Endodermal cell (in vitro differentiated cells): ENCODE measurements around the gene NANOS2. TPM values are rescaled to one million over a fixed set of nuclear protein-coding genes. Genes with fewer than 3 reads are reported as not detected.

Source experiments
- DNase-seq: peaks from one replicate; pipeline ENCODE4 v3.0.0-alpha.2; 2017
- H3K27ac ChIP-seq: 2 replicates; pipeline ENCODE4 v1.5.1; 2013; ENCODE audit warnings: mild to moderate bottlenecking, low read depth, low read length, moderate library complexity
- H3K27me3 ChIP-seq: 2 replicates; pipeline ENCODE4 v1.6.1; 2013; ENCODE audit warnings: mild to moderate bottlenecking, low read length, moderate library complexity; ENCODE audit not compliant: insufficient read depth, control insufficient read depth, poor library complexity, severe bottlenecking
- H3K36me3 ChIP-seq: 2 replicates; pipeline ENCODE4 v1.7.0; 2013; ENCODE audit warnings: mild to moderate bottlenecking, low read length, moderate library complexity; ENCODE audit not compliant: control insufficient read depth, insufficient read depth
- H3K4me1 ChIP-seq: one replicate; pipeline ENCODE4 v1.7.0; 2013; ENCODE audit warnings: low read length; ENCODE audit not compliant: control insufficient read depth, insufficient read depth
- H3K4me3 ChIP-seq: 2 replicates; pipeline ENCODE4 v1.5.1; 2013; ENCODE audit warnings: mild to moderate bottlenecking, low read length, moderate library complexity
- H3K9ac ChIP-seq: 2 replicates; pipeline ENCODE4 v1.6.1; 2013; ENCODE audit warnings: mild to moderate bottlenecking, low read length, moderate library complexity; ENCODE audit not compliant: poor library complexity, severe bottlenecking; ENCODE audit errors: extremely low read depth
- H3K9me3 ChIP-seq: 2 replicates; pipeline ENCODE4 v1.6.1; 2013; ENCODE audit warnings: mild to moderate bottlenecking, low read length, moderate library complexity; ENCODE audit not compliant: control insufficient read depth
- H3K27ac Mint-ChIP-seq: 2 replicates; pipeline ENCODE4 v1.8.0; 2020; ENCODE audit warnings: mixed read lengths
- H3K27me3 Mint-ChIP-seq: 2 replicates; pipeline ENCODE4 v1.8.0; 2021; ENCODE audit warnings: mild to moderate bottlenecking, mixed read lengths; ENCODE audit not compliant: insufficient read depth
- H3K36me3 Mint-ChIP-seq: 2 replicates; pipeline ENCODE4 v1.8.0; 2020; ENCODE audit warnings: low read depth, mixed read lengths
- H3K4me1 Mint-ChIP-seq: 2 replicates; pipeline ENCODE4 v1.8.0; 2020; ENCODE audit warnings: mixed read lengths
- H3K4me3 Mint-ChIP-seq: 2 replicates; pipeline ENCODE4 v1.8.0; 2020; ENCODE audit warnings: mild to moderate bottlenecking, moderate library complexity, mixed read lengths
- H3K9me3 Mint-ChIP-seq: 2 replicates; pipeline ENCODE4 v1.8.0; 2020; ENCODE audit warnings: mild to moderate bottlenecking, mixed read lengths
- WGBS, 2 experiments: methylation state at CpG; one replicate each; pipeline versions ENCODE4 v1.1.5 to v1.1.7; 2013; ENCODE audit warnings: missing lambda C conversion rate in 2 of 2, mixed read lengths in 1 of 2; ENCODE audit not compliant: insufficient coverage in 1 of 2, insufficient read length in 1 of 2; 5-methylcytosine and 5-hydroxymethylcytosine counted together
- total RNA-seq, 2 donors: library from RNA; stranded (reverse); fragmentation: NEBNext Ultra II Directional in 1 of 2; extraction: Animal tissue kit (Norgen Biotek cat#: 25700) in 1 of 2; gene quantifications; 2 replicates in 1 of 2; 3 replicates in 1 of 2; pipeline ENCODE4 v1.2.1, GENCODE V29; 2021
- TF ChIP-seq, protein P1 (sequence below): fragments of 200-600 bp; sonication (generic); conservative IDR thresholded peaks from 2 replicates; pipeline ENCODE4 v1.5.0; 2021; ENCODE audit warnings: antibody characterized with exemption, mild to moderate bottlenecking

NANOS2 gene
- total RNA-seq, 2 donors from 2014 or later, result not detected

DNA sequence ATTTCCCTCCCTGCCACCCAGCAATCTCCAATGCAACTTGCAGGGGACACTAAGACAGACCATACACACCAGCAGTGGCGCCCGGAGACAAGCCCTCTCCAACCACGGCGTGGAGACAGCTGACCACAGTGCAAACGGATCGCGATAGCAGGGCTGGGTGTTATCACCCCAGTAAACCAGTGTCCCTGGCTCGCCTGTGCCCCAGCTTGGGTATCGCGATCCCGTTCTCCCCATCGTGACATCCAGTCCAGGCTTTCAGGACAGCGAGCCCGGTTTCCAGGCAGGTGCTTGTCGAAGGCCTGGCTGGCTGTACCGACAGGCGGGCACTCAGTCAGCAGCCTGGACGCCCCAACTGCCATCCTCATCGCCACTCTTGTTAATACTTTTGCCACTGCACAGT is 20.7 kb upstream of the NANOS2 start:
- Histone ChIP-seq H3K27me3 (peaks cover 10% of the 10 kb centered on the region), H3K9me3 (no peaks in the 10 kb centered on the region)
- H3K27me3 Mint-ChIP-seq, result peaks cover 75% of the 10 kb centered on the region

GRCh38 chr19:45934551-45935230 is 20.1 kb upstream of the NANOS2 start:
- DNase-seq, result no peak
- H3K27me3 Mint-ChIP-seq, result peaks cover 79% of the 10 kb centered on the region
- 75 to 77% methylated on average over 9 to 18 of the region's 19 CpGs for whole genome bisulfite sequencing, 2 experiments

More for the DNA sequence above, 20.7 kb upstream of the NANOS2 start:
- Mint-ChIP-seq H3K27ac (no peak overlapping the region), H3K36me3 (no peaks in the 10 kb centered on the region), H3K9me3 (no peaks in the 10 kb centered on the region), H3K4me1 (no peaks in the 10 kb centered on the region), H3K4me3 (no peak overlapping the region)
- no peak for DNase-seq
- Histone ChIP-seq H3K27ac (no peak overlapping the region), H3K4me3 (no peak overlapping the region), H3K36me3 (no peaks in the 10 kb centered on the region), H3K9ac (no peak overlapping the region), H3K4me1 (no peaks in the 10 kb centered on the region)
- WGBS, 2 experiments, result 87 to 88% methylated on average over 16 to 19 of the region's 19 CpGs
- TF ChIP-seq, protein P1, sequence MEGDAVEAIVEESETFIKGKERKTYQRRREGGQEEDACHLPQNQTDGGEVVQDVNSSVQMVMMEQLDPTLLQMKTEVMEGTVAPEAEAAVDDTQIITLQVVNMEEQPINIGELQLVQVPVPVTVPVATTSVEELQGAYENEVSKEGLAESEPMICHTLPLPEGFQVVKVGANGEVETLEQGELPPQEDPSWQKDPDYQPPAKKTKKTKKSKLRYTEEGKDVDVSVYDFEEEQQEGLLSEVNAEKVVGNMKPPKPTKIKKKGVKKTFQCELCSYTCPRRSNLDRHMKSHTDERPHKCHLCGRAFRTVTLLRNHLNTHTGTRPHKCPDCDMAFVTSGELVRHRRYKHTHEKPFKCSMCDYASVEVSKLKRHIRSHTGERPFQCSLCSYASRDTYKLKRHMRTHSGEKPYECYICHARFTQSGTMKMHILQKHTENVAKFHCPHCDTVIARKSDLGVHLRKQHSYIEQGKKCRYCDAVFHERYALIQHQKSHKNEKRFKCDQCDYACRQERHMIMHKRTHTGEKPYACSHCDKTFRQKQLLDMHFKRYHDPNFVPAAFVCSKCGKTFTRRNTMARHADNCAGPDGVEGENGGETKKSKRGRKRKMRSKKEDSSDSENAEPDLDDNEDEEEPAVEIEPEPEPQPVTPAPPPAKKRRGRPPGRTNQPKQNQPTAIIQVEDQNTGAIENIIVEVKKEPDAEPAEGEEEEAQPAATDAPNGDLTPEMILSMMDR, result no peak

DNA sequence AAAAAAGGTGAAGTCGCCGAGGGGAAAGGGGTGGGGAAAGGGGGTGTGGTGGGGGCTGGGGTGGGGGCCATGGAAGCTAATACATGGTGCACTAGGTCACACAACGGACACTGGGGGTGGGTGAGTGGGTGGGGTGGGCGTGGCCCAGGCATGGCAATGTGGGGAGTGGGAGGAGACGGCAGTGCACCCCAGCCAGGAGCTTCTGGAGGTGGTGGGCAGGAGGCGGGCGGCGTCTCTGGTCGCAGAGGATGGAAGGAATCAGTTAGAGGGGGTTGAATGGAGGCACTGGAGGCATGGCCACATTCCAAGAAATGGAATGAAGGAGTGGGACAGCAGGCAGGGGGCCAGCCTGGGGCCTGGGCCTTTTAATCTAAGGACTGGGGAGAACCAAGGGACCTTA is 19.2 kb upstream of the NANOS2 start:
- H3K4me3 Mint-ChIP-seq, result no peak overlapping the region
- H3K4me1 Mint-ChIP-seq, result no peaks in the 10 kb centered on the region
- H3K9me3 Mint-ChIP-seq, result no peaks in the 10 kb centered on the region
- no peak overlapping the region for H3K27ac Mint-ChIP-seq
- TF ChIP-seq, protein P1, result no peak
- H3K36me3 ChIP-seq, result no peaks in the 10 kb centered on the region
- no peak overlapping the region for H3K4me3 ChIP-seq
- no peaks in the 10 kb centered on the region for H3K9me3 ChIP-seq
- H3K27me3 ChIP-seq, result peaks cover 18% of the 10 kb centered on the region
- H3K36me3 Mint-ChIP-seq, result no peaks in the 10 kb centered on the region
- DNase-seq, result no peak
- WGBS, 2 experiments, result 73 to 80% methylated on average over 3 to 9 of the region's 9 CpGs
- H3K4me1 ChIP-seq, result no peaks in the 10 kb centered on the region
- H3K27ac ChIP-seq, result no peak overlapping the region
- H3K9ac ChIP-seq, result no peak overlapping the region
- H3K27me3 Mint-ChIP-seq, result peaks cover 84% of the 10 kb centered on the region

More at GRCh38 chr19:45934551-45935230, 20.1 kb upstream of the NANOS2 start:
- no peak overlapping the region for H3K27ac Mint-ChIP-seq
- no peaks in the 10 kb centered on the region for H3K9me3 Mint-ChIP-seq
- no peaks in the 10 kb centered on the region for H3K36me3 Mint-ChIP-seq
- Histone ChIP-seq H3K27me3 (peaks cover 10% of the 10 kb centered on the region), H3K27ac (no peak overlapping the region), H3K36me3 (no peaks in the 10 kb centered on the region), H3K4me1 (no peaks in the 10 kb centered on the region), H3K9ac (no peak overlapping the region), H3K4me3 (no peak overlapping the region), H3K9me3 (no peaks in the 10 kb centered on the region)
- no peak overlapping the region for H3K4me3 Mint-ChIP-seq
- no peaks in the 10 kb centered on the region for H3K4me1 Mint-ChIP-seq
- TF ChIP-seq, protein P1, result no peak
